GM21381 (cell line): Measurements from ENCODE around the gene RHBDL1.

ENCODE experiments used
- ATAC-seq: cut with Tn5 transposase; IDR thresholded peaks from one replicate; pipeline ENCODE4 v1.9.1; 2021; ENCODE audit warnings: mild to moderate bottlenecking, moderate library complexity; ENCODE audit not compliant: unreplicated experiment

The RHBDL1 gene

DNA sequence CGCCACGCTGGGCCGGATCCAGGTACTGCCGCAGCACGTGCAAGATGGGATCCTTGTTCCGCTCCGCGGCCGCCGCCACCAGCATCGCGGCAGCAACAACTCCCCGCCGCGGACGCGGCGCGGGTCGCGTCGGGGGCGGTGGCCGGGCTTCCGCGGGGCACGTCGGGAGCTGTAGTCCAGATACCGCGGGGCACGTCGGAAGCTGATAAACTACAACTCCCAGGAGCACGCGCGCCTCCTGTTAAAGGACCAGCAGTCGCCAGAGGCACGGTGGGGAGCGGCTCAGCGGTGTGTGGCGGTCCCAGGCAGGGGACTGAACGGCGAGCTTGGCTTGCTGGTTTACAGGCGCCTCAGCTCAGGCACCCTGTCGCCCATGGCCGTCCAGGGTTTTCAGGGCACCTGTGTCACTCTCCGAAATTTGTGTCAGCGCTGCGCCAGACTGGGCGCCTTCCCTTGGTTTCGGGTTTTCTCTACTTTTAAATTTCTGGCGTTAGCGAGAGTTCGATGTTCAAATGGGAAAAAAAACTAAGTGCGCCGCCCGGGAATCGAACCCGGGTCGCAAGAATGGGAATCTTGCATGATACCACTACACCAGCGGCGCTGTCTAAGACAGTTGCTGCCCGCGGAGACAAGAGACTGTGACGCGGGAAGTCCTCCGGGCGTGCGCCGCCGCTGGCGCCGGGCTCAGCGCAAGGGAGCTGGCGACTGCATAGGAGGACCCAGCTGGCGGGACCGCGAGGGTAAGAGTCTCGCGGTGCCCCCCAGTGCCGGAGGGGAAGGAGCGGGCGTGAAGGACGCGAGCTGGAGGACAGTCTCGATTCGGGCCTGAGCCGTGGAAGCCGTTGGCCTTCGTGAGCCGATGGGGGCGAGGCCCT is 39.0 kb upstream of the RHBDL1 start, which contains the start of gene METTL26:
Gene METTL26, minus strand, starts transcription at position 100 of the 875 bp plus-strand sequence. Its CDS starts 15 bp downstream, at position 85.
- ATAC-seq, result peak; percentile 57

DNA sequence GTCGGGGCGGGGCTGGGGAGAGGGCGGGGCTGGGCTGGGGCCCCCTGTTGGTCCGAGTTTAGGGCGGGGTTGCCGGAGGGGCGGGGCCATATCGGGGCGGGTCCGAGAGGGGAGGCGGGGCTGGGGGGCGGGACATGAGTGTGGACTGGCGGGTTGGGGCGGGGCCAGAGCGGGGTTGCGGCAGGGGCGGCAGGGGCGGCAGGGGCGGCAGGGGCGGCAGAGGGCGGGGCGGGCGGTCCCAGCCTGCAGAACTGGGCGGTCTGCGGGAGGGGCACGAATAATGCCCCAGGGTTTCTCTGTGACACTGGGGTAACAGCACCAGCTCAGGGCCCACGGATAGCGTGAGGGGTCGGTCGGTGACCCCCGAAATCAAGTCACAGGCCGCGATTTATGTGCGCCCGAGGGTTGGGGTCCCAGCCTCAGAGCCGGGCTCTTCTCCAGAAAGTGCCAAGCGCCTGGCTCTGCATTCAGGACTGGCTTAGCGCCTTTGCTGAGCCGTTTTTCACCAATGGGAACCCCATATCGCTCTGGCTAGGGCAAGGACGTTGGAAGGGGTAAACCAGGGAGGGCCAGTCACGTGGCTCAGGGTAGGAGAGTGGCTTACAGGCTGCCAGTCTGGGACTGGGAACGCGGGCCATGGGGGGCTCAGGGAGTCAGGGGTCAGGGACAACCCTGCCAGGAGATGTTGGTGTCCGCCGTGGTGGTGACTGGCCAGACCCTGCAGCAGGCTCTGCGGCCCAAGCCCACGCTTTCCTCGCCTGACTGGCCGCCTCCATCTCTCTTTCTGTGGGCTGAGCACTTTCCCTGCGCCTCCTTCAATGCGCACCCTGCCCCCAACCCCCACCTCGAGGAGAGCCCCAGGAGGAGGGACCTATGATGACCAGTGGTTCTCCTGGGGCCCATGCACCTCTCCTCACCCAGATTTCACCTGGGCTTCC is 38.1 kb upstream of the RHBDL1 start:
- no peak for ATAC-seq

DNA sequence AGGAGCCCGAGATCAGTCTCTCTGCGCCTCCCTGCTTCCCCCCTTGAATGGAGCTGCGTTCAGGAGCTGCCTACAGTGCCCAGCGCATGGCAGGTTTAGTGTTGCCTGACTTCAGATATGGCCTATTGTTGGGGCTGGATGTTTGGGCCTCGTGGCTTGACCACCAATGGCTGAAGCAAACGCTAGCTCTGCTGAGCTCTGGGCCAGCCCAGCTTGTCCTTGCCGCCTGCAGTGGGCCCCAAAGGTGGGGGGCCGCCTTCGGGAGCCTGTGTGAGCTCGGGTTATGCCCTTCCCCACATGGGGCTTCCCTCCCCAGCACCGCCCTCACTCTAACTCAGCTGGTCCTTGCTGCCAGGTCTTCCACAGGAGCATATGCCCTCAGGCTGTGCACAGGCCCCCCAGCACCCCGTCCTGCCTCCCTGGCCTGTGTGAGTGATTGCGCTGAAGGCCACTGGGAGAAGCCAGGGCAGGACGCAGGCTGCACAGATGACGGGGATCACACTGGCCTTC is 37.4 kb upstream of the RHBDL1 start:
- ATAC-seq, result no peak

DNA sequence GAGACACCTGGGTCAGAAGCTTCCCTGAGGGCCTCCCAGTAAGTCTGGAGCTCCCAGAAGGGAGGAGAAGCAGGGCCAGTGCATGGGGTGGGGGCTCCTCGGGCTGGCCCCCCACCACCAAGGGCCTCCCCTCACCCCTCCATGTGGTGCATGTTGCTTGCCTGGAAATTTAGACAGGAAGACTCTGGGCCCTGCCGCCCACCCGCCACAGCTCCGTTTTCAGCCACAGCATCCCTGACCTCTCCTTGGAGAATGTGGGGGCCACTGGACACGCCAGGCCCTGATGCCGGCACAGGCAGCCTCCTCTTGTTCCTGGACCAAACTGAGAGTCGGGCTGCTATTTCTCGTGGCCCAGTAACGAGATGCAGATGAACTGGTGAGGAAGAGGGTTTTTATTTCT is 36.6 kb upstream of the RHBDL1 start:
- no peak for ATAC-seq

DNA sequence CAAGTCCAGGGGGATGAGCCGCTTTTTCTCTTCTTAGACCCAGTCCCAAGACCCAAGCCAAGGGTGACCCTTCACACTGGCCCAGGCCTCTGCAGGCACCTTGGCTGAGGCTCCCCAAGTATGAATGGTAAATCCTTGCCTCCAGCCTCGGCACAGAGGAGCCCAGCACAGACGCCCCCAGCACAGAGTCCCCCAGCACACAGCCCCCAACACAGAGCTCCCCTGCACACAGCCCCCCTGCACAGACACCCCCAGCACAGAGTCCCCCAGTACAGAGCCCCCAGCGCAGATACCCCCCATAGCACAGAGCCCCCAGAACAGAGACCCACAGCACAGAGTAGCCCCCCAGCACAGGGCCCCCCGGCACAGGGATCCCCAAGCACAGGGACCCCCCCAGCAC is 34.9 kb upstream of the RHBDL1 start:
- no peak for ATAC-seq

DNA sequence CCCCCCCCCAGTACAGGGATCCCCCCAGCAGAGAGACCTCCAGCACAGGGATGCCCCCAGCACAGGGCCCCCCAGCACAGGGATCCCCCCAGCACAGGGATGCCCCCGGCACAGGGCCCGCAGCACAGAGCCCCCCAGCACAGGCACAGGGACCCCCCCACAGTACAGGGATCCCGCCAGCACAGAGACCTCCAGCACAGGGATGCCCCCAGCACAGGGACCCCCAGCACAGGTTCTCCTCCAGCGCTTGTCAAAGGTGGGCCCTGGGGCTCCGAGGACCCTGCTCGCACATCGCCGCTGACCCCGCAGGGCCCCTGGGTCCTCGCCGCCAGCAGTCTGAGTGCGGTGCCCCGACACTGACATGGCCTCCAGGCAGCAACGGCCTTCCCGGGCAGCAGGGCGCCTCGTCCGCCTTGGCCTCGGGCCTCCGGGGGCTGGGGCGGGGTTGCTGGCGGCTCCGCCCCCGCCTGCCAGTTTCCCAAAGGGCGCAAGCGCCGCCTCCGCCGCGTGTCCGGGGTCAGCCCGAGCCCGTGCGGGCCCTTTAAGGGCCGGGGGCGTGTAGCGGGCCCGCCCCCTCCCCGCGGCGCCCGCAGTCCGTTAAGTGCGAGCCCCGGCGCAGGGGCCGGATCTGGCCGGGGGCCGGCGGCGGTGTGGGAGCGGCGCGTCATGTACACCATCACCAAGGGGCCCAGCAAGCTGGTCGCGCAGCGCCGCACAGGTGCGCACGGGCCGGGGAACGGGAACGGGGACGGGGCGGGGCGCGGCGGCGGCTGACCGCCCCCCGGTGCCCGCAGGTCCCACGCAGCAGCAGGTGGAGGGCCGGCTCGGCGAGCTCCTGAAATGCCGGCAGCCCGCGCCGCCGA is 33.9 kb upstream of the RHBDL1 start, which contains the start of gene MCRIP2:
Gene MCRIP2, plus strand, starts transcription at position 503 of the 863 bp plus-strand sequence. Its CDS starts 164 bp downstream, at position 667.
- ATAC-seq, result peak; percentile 46

DNA sequence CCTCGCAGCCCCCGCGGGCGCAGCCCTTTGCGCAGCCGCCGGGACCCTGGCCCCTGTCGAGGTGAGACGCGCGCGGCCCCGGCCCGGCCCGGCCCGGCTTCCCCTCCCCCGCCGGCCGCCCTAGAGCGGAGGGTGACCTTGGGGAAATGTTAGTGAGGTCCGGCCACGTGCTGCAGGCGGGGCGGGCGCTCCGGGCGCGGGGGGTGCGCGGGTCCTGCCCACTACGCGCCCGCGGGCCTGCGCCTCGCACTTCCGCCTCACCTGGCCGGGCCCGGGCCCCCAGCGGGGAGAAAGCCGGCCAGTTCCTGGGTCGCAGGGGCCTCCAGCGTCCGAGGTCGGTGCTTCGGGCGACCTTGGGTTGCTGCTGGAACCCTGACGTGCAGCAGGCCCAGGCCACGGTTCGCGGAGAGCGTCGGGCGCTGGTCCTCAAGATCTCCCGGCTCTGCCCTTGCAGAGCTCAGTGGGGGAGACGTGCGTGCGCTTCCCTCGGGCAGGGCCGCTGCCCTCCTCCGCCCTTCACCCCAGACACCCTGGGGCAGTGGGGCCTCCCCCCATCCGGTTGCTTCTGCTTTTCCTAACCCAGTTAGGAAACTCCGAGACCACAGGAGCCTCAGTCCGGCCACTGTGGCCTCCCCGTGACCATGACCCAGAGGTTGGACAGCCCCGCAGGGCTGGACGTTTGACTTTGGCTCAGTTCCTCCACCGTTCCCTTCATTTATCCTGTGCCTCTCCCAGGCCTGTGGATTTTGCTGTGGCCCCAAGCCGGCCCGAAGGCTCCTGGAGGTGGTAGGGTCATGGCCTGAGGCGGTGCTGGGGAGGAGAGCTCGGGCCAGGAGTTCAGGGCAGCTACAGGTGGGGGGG is 33.1 kb upstream of the RHBDL1 start:
- ATAC-seq, result peak; percentile 46

DNA sequence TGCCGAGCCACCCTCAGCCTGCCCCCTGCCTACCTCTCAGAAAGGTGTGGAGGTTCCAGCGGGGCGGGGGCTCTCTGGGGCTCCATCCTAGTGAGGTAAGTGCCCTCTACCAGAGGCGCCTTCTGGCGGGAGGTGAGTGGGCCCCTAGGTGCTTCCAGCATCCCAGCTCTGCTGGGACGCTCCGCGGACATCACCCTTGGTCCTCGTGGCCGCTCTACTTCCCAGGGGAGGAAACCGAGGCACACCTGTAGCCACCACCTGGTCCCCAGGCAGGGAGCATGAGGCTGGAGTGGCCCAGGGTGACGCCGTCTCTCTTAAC is 32.5 kb upstream of the RHBDL1 start:
- no peak for ATAC-seq

DNA sequence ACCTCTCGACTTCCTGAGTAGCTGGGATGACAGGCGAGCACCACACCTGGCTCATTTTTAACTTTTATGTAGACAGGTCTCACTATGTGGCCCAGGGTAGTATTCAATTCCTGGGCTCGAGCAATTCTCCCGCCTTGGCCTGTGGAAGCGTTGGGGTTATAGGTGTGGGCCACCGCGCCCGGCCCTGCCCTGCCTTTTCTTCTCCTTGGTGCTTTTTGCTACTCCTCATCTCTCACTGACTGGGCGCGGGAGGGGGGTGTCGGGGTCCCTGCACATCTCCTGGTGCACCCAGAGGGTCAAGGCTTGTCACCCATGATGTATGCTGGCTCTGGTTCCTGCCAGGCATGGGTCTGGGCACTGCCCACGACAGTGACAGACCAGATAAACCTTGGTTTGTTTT is 30.9 kb upstream of the RHBDL1 start:
- no peak for ATAC-seq

DNA sequence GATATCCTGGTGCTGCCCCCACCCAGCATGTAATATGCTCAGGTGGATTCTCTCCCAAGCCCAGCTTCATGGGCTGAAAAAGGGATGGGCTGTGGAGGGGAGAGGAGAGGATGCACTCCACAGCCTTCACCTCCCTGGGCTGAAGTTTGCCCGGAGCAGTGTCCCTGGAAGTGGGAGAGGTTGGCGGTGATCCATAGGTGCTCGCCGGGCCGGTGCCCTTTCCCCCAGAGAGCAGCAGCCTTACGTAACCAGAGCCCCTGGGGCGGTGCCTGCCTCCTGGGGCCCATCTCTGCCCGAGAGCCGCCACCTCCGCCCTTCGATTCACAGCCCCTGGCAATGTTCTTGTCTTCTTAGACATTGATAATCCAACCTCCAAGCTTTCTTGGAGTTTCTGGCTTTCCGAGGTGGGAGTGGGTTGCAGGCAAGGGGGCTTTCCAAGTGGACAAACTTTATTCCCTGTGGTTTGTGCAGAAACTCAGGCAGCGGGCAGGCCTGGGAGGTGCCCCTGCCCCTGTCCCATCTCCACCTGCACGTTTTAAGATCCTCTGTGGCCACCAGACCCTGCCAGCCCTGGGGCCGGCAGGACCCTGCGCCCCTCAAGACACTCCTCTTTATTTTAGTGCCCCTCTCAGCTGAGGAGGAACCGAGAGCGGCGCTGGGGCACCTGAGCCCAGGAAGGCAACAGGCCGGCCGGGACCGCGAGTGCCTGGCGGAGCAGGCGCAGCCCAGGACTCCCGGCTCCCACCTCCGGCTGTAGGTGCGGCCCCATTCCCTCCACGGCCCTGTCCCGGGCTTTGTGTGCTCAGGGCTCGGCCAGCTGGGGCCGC is 29.4 kb upstream of the RHBDL1 start:
- ATAC-seq, result no peak

DNA sequence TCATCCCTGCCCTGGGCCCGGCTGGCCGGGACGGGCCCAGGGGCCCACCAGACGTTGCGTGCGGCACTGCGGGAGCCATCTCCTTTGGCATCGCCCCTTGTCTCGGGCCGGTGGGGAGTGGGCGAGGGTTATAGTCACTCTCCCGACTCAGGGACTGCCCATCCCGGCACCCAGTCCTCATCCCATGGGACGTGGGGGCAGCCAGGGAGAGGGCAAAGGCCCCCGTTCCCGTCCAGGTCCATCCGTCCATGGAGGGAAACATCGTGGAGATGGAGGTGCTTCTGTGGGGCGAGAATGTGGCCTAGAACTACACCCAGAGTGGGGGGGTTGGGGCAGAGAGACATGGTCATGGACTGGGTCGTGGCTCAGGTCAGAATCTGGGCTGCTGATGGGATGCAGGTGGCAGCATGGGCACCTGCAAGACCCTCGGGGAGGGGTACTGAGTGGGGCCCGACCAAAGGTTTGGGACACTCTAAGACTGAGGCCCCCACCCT is 28.7 kb upstream of the RHBDL1 start:
- no peak for ATAC-seq

DNA sequence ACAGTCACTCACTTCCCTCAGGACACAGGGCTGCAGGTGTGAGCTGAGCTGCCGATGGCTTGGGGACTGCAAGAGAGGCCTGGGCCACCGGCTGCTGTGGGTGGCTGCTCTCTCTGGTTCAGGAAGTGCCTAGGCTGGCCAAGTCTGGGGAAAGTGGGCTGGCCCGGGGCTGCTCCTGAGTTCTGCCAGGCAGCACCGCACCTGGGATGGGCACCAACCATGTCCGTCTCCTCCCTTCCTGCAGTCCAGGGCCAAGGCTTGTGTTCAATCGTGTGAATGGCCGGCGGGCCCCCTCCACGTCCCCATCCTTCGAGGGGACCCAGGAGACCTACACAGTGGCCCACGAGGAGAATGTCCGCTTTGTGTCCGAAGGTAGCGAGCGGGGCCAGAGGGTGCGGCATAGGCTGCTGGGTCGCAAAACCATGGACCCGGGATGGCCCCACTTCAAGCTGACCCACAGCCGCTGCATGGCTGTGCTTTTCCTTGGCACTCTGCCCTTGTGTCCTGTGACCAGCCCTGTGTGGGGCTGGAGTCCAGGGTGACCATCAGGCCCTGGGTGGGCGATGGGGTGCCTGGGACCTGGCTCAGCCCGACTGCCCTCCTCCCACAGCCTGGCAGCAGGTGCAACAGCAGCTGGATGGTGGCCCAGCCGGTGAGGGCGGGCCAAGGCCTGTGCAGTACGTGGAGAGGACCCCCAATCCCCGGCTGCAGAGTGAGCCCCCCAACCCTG is 28.1 kb upstream of the RHBDL1 start:
- ATAC-seq, result no peak

DNA sequence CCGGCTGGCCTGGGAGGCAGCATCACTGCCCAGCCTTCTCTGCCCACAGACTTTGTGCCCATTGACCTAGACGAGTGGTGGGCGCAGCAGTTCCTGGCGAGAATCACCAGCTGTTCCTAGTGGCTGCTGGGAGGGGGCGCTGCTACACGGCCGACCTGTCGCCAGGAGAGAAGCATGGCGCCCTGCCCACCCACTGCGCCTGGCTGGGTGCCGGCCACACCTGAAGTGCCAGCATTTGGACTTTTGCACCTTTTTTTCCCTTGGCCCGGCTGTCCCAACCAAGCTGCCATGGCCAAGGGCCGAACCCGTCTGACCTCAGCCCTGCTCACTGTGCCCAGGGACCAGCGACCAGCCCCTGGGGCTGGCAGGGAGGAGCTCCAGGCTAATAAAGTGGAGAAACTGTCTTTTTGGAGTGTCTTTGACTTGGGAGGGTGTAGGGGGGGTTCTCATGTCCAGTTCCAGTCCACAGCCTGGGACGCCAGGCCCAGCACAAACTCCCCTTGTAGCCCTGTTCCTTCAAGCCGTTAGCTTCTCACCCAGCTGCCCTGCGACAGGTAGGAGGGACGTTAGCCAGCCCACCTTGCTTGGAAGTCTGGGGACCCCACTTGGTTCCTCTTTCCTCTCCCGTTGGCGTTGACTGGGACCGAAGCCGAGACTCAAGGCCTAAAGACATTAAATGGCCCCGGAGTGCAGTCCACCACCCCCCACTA is 27.2 kb upstream of the RHBDL1 start:
- no peak for ATAC-seq

DNA sequence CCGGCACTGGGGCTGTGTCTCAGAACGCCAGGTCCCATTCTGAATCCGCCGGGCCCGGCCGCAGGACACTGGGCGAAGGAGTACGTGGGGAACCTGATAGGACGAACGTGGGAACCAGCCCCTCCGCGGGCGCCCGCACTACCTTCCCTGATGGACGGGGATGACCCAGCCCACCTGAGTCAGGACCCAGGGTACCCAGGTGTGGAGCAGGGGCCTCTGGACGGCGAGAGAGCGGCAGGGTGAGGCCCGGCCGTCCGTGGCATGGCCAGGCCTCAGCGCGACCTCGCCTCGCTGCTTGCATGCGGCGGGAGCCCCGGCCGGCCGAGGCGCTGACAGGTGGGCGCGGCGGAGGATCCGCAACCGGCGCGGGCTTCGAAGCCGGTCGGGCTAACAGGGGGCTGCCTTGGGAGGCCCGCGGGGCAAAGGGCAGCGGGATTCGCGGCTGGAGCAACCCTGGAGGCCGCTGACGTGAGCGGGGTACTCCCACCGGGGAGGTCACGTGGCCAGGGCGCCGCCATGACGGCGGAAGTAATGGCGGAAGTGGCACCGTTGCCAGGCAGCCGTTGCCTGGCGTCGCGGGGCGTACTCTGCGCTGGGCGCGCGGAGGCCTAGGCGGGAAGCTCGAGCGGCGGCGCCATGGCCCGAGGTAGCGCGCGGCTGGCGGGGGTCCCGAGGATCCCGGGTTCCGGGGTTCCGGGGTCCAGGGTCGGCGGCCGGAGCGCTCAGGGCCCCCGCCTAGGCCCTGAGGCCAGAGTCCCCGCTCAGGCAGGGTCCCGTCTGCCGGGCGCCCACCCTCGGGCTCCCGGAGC is 26.5 kb upstream of the RHBDL1 start, which contains the start of gene WDR90:
Gene WDR90, plus strand, starts transcription at position 585 of the 809 bp plus-strand sequence. Its CDS starts 52 bp downstream, at position 637.
- peak; percentile 75 for ATAC-seq

DNA sequence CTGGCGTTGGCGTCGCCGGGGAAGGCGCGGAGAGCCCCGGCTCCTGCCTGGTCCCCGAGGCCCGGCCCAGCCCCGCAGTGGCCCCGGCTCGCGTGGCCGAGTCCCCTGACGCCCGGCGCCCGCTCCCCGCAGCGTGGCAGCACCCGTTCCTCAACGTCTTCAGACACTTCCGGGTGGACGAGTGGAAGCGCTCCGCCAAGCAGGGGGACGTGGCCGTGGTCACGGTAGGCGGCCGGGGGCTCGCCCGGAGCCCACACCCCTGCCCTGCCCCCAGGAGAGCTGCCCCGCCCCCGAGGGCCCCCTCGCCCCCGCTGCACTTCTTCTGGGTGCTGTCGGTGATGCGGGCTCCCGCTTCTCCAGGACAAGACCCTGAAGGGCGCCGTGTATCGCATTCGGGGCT is 25.8 kb upstream of the RHBDL1 start:
- no peak for ATAC-seq

DNA sequence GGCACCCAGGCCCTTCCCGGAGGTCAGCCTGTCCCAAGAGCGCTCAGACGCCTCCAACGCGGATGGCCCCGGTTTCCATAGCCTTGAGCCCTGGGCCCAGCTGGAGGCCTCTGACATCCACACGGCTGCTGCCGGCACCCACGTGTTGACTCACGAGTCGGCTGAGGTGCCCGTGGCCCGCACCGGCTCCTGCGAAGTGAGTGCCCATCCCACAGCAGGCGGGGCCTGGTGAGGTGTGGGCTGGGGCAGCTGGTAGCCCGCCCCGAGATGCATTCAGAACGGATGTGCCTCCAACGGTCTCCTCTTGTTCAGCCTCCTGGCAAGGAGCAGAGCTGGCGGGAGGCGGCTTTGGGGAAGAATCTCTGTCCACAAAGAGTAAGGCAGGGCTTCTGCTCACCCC is 23.6 kb upstream of the RHBDL1 start:
- ATAC-seq, result no peak
